ENCODE results near the gene TCF20.

DNA sequence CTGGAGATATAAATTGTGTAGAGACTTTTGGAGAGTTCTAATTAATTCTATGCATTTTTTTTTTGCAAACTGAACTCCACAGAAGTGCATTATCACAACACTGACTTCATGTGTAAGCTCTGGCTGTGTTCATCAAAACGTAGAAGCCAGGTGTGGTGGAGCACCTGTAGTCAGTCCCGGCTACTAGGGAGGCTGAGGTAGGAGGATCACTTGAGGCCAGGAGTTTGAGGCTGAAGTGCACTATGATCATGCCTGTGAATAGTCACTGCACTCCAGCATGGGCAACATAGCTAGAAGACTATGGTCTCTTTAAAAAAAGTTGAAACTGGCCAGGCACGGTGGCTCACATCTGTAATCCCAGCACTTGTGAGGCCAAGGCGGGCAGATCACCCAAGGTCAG is 20.6 kb downstream of the TCF20 start:
- TF ChIP-seq, protein P1, sequence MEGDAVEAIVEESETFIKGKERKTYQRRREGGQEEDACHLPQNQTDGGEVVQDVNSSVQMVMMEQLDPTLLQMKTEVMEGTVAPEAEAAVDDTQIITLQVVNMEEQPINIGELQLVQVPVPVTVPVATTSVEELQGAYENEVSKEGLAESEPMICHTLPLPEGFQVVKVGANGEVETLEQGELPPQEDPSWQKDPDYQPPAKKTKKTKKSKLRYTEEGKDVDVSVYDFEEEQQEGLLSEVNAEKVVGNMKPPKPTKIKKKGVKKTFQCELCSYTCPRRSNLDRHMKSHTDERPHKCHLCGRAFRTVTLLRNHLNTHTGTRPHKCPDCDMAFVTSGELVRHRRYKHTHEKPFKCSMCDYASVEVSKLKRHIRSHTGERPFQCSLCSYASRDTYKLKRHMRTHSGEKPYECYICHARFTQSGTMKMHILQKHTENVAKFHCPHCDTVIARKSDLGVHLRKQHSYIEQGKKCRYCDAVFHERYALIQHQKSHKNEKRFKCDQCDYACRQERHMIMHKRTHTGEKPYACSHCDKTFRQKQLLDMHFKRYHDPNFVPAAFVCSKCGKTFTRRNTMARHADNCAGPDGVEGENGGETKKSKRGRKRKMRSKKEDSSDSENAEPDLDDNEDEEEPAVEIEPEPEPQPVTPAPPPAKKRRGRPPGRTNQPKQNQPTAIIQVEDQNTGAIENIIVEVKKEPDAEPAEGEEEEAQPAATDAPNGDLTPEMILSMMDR (IDR thresholded peaks at IDR 0.05) = no peak
- TF ChIP-seq POLR2A (IDR thresholded peaks at IDR 0.05) = no peak
